Measurements from ENCODE around the gene SPEG.

DNA sequence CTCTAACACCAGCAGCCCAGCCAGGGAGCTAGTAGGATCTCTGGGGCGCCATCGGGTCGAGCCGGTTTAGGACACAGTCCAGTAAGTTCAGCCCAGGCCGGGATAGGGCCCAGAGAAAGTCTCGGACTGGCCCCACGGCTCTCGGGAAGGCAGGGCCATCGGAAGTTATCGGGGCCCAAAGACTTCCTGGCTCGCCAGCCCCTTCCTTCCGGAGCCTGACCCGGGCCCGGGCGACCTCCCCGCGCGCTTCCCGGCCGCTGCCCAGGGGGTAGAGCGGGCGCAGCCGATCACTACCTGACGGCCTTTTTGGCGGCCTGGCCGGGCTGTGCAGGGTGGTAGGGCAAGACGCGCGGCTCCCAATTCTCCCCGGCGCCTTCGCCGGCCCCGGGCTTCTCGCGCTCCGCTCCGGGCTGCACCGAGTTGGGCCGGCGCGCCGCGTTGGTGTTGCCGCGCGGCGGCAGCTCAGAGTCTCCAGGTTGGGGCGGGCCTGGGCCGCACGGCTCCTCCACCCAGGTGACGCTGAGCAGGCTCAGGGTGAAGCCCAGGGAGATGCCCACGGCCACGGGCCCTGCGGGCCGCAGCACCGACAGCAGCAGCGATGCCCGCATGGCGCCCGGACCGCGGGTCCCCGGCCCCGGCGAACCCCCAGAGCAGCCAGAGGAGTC, 108.4 kb downstream of the SPEG start:
- TF ChIP-seq ZC3H11A (IDR thresholded peaks at IDR 0.05) = no peak
- no peak for TF ChIP-seq RARB (CRISPR knock-in tag; IDR thresholded peaks at IDR 0.05)
- TF ChIP-seq, protein P1, sequence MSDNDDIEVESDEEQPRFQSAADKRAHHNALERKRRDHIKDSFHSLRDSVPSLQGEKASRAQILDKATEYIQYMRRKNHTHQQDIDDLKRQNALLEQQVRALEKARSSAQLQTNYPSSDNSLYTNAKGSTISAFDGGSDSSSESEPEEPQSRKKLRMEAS (IDR thresholded peaks at IDR 0.05) = no peak
- TF ChIP-seq RAD21 (conservative IDR thresholded peaks at IDR 0.05 in 1 of 2, IDR thresholded peaks at IDR 0.05 in 1 of 2) = no peak
- TF ChIP-seq, protein P2, sequence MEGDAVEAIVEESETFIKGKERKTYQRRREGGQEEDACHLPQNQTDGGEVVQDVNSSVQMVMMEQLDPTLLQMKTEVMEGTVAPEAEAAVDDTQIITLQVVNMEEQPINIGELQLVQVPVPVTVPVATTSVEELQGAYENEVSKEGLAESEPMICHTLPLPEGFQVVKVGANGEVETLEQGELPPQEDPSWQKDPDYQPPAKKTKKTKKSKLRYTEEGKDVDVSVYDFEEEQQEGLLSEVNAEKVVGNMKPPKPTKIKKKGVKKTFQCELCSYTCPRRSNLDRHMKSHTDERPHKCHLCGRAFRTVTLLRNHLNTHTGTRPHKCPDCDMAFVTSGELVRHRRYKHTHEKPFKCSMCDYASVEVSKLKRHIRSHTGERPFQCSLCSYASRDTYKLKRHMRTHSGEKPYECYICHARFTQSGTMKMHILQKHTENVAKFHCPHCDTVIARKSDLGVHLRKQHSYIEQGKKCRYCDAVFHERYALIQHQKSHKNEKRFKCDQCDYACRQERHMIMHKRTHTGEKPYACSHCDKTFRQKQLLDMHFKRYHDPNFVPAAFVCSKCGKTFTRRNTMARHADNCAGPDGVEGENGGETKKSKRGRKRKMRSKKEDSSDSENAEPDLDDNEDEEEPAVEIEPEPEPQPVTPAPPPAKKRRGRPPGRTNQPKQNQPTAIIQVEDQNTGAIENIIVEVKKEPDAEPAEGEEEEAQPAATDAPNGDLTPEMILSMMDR (IDR thresholded peaks at IDR 0.05) = no peak
- no peak for TF ChIP-seq ZSCAN20 (CRISPR knock-in tag; IDR thresholded peaks at IDR 0.05)
- no peak for TF ChIP-seq EP300 (IDR thresholded peaks at IDR 0.05)
- TF ChIP-seq SMC3 (IDR thresholded peaks at IDR 0.05) = no peak
- no peak for TF ChIP-seq JUN (IDR thresholded peaks at IDR 0.05)
- no peak for TF ChIP-seq HOXB5 (CRISPR knock-in tag; IDR thresholded peaks at IDR 0.05)
- no peak for TF ChIP-seq EHF (CRISPR knock-in tag; IDR thresholded peaks at IDR 0.05)

Measured in A549 (cell line).